GM19351 (cell line): Measurements from ENCODE around the gene KLHDC10.
A peak's percentile ranks its signal among the peaks of the same experiment; 100 is the strongest.
"Not testable (repeated sequence)": the region's sequence is repeated elsewhere in the genome, so short reads cannot be mapped to it uniquely, and the experiment has no call there.

Source experiments
- ATAC-seq: cut with Tn5 transposase; IDR thresholded peaks from one replicate; pipeline ENCODE4 v1.9.1; 2021; ENCODE audit warnings: mild to moderate bottlenecking, moderate library complexity; ENCODE audit not compliant: unreplicated experiment

Gene KLHDC10

GRCh38 chr7:130071701-130072622, 1.6 kb downstream of the KLHDC10 start:
- ATAC-seq, result peak; percentile 34

DNA sequence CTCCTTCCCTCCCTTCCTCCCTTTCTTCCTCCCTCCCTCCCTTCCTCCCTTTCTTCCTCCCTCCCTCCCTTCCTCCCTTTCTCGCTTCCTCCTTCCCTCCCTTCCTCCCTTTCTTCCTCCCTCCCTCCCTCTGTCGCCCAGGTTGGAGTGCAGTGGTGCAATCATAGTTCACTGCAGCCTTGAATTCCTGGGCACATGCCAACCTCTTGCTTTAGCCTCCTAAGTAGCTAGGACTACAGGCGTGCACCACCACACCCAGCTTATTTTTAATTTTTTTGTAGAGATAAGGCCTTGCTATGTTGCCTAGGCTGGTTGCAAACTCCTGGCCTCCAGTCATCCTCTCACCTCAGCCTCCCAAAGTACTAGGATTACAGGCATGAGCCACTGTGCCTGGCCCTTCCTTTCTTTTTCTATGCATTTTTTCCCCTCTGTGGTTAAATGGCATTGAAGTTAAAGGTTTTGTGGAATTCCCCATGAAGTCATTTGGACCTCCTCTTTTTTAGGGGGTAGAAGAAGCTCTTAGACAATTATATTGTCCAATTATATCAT, 9.6 kb downstream of the KLHDC10 start:
- no peak for ATAC-seq

GRCh38 chr7:130083497-130083896, 13.2 kb downstream of the KLHDC10 start:
- not testable (repeated sequence) for ATAC-seq

GRCh38 chr7:130084037-130084875, 13.9 kb downstream of the KLHDC10 start:
- no peak for ATAC-seq

GRCh38 chr7:130085235-130085634, 14.9 kb downstream of the KLHDC10 start:
- not testable (repeated sequence) for ATAC-seq

GRCh38 chr7:130086938-130087337, 16.6 kb downstream of the KLHDC10 start:
- no peak for ATAC-seq

DNA sequence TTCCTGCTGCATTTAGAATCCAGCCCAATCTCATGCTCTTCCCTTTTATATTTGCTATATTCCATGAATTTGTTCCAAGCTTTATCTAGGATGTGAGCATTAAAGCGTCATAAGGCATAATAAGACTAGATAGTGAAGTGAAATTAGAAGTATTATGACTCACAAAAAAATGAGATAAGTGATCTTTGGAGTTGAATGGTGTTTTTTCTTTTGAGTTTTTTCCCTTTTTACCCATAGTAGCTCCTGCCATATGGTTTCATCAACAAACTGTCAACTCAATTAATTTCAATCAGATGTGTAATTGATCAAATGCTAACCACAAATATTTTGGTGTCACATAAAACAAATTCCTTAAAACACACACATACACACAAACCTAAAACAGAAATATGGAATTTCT, 17.0 kb downstream of the KLHDC10 start:
- ATAC-seq, result no peak

- no peak for ATAC-seq
Observed at GRCh38 chr7:130090745-130091532, 20.6 kb downstream of the KLHDC10 start.

- no peak for ATAC-seq
Observed at GRCh38 chr7:130091999-130092398, 21.7 kb downstream of the KLHDC10 start.

DNA sequence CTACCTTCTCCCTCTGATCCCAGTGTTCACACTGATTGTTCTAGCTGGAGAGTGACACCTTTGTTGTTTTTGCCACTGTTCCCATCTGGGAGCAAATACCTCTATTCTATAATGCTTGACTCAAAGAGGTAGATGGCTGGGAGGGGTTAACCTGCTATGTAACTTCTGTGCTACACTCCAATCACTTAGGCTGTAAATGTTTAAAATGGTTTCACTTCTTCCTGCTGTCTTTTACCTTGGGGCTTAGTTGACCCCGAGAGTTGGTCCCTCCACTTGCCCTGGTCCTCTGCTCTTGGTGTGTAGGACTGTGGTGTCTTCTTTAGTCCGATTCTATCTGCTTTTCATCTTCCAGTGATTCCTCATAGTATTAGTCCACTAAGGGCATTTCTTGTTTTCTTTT, 22.3 kb downstream of the KLHDC10 start:
- ATAC-seq, result no peak

GRCh38 chr7:130095812-130096211, 25.5 kb downstream of the KLHDC10 start:
- ATAC-seq, result no peak

GRCh38 chr7:130096243-130096827, 26.0 kb downstream of the KLHDC10 start:
- ATAC-seq, result no peak

DNA sequence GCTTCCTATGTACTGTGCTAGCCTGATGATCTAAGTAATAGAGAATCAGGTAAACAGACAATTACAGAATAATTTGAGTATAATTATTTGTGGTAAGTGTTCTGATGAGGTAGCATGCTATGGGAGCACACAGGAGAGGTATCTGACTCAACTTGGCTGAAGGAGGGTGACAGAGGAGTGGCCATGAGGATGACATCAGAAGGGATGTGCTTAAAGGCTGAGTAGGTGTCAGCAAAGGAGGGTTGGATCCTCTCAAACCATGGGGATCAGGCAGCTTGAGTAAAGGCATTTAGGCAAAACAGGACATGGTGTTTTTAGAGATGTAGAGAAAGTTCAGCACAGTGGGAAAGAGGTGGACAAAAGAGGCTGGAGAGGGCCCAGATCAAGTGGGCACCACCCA, 29.0 kb downstream of the KLHDC10 start:
- ATAC-seq, result no peak

DNA sequence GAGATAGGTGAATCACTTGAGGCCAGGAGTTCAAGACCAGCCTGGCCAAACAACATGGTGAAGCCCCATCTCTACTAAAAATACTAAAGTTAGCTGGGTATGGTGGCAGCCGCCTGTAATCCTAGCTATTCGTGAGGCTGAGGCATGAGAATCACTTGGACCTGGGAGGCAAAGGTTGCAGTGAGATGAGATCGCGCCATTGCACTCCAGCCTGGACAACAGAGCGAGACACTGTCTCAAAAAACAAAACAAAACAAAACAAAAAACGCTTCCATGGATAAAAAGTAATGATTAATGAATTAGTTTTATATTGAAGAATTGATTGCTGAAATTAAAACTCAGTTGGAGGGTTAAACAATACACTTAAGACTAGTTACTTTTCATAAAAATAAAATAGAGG, 32.3 kb downstream of the KLHDC10 start:
- ATAC-seq, result no peak

DNA sequence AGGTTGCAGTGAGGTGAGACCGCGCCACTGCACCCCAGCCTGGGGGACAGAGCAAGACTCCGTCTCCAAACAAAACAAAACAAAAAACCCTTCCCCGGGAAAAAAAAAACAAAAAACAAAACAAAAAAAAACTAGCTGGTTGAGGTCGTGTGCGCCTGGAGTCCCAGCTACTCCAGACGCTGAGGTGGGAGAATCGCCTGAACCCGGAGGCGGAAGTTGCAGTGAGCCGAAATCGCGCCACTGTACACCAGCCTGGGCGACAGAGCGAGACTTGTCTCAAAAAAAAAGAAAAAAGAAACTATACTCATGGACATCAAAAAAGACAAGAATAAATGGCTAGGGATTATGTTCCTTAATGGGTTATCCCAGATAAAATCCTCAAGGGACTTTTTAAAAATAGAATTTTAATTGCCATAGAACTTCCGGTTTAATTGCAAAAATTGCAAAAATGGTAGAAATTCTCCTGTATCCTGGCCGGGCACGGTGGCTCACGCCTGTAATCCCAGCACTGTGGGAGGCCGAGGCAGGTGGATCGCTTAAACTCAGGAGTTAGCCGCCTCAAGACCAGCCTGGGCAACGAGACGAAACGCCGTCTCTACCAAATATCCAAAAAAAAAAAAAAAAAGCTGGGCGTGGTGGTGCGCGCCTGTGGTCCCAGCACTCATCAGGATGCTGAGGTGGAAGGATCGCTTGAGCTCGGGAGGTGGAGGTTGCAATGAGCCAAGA, 37.8 kb downstream of the KLHDC10 start:
- no peak for ATAC-seq

- no peak for ATAC-seq
Observed at GRCh38 chr7:130108809-130109208, 38.5 kb downstream of the KLHDC10 start.

GRCh38 chr7:130112093-130112492, 41.8 kb downstream of the KLHDC10 start:
- no peak for ATAC-seq

GRCh38 chr7:130112662-130113425, 42.5 kb downstream of the KLHDC10 start:
- ATAC-seq, result no peak

DNA sequence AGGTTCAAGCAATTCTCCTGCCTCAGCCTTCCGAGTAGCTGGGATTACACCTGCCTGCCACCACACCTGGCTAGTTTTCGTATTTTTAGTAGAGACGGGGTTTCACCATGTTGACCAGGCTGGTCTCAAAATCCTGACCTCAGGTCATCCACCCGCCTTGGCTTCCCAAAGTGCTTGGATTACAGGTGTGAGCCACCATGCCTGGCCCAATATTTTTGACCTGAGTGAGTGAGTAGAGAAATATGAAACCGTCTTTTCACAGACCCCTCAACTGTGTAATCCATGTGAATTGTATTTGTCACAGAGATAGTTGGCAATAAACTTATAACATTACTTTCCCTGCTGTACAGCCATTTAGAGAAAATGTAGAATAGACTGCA, 43.1 kb downstream of the KLHDC10 start:
- ATAC-seq, result not testable (repeated sequence)
